ENCODE results near the gene ELAVL2.

Gene ELAVL2

GRCh38 chr9:23659346-23660006, 166.6 kb downstream of the ELAVL2 start:
- Histone ChIP-seq H3K27me3 (ENCODE audit: control insufficient read depth, insufficient read depth, low read length) (no peaks in the 10 kb centered on the region), H3K9ac (ENCODE audit: low read length) (no peak overlapping the region), H3K9me3 (ENCODE audit: control insufficient read depth, insufficient read depth, low read depth, low read length) (no peaks in the 10 kb centered on the region), H3K4me3 (ENCODE audit: low read depth, low read length) (no peak overlapping the region), H3K27ac (ENCODE audit: low read depth, low read length) (no peak overlapping the region; the same call in 1 of the 2 replicates), H3K4me1 (ENCODE audit: control insufficient read depth, insufficient read depth, low read length) (peaks cover 16% of the 10 kb centered on the region), H3K36me3 (ENCODE audit: control insufficient read depth, insufficient read depth, low read length) (peaks cover 24% of the 10 kb centered on the region; the same call in 1 of the 2 replicates)

- Histone ChIP-seq H3K27me3 (ENCODE audit: control insufficient read depth, insufficient read depth, low read length) (no peaks in the 10 kb centered on the region), H3K9me3 (ENCODE audit: control insufficient read depth, insufficient read depth, low read depth, low read length) (no peaks in the 10 kb centered on the region), H3K9ac (ENCODE audit: low read length) (no peak overlapping the region), H3K27ac (ENCODE audit: low read depth, low read length) (no peak overlapping the region), H3K4me1 (ENCODE audit: control insufficient read depth, insufficient read depth, low read length) (peaks cover 16% of the 10 kb centered on the region), H3K36me3 (ENCODE audit: control insufficient read depth, insufficient read depth, low read length) (peaks cover 24% of the 10 kb centered on the region; the same call in 1 of the 2 replicates), H3K4me3 (ENCODE audit: low read depth, low read length) (no peak overlapping the region)
Observed at GRCh38 chr9:23658376-23659258, 167.4 kb downstream of the ELAVL2 start.

DNA sequence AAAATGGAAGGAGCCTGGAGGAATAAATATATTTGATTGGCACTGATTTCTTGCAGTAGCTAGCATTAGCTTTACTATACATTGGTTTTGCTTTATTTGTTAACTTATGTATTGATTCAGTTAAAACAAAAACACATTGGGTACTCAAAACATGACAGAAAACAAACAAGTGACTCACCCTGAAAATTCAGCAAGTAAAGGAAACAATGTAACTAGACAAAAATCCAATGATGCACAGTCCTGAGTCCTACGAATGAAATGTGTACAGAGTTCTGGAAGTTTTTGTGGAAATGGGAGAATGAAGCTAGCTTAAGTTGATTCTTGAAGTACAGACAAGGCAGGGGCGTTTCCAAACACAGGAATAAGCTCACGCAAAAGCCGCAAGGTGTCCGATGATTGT, 175.0 kb downstream of the ELAVL2 start:
- Histone ChIP-seq H3K36me3 (ENCODE audit: control insufficient read depth, insufficient read depth, low read length) (peaks cover 25% of the 10 kb centered on the region; the same call in 1 of the 2 replicates), H3K27ac (ENCODE audit: low read depth, low read length) (no peak overlapping the region), H3K4me1 (ENCODE audit: control insufficient read depth, insufficient read depth, low read length) (no peaks in the 10 kb centered on the region), H3K27me3 (ENCODE audit: control insufficient read depth, insufficient read depth, low read length) (no peaks in the 10 kb centered on the region), H3K4me3 (ENCODE audit: low read depth, low read length) (no peak overlapping the region), H3K9ac (ENCODE audit: low read length) (no peak overlapping the region), H3K9me3 (ENCODE audit: control insufficient read depth, insufficient read depth, low read depth, low read length) (no peaks in the 10 kb centered on the region)

GRCh38 chr9:23648651-23649050, 177.4 kb downstream of the ELAVL2 start:
- Histone ChIP-seq H3K4me3 (ENCODE audit: low read depth, low read length) (no peak overlapping the region), H3K9me3 (ENCODE audit: control insufficient read depth, insufficient read depth, low read depth, low read length) (no peaks in the 10 kb centered on the region), H3K4me1 (ENCODE audit: control insufficient read depth, insufficient read depth, low read length) (no peaks in the 10 kb centered on the region), H3K27ac (ENCODE audit: low read depth, low read length) (no peak overlapping the region), H3K36me3 (ENCODE audit: control insufficient read depth, insufficient read depth, low read length) (peaks cover 23% of the 10 kb centered on the region; the same call in 1 of the 2 replicates), H3K9ac (ENCODE audit: low read length) (no peak overlapping the region), H3K27me3 (ENCODE audit: control insufficient read depth, insufficient read depth, low read length) (no peaks in the 10 kb centered on the region)

DNA sequence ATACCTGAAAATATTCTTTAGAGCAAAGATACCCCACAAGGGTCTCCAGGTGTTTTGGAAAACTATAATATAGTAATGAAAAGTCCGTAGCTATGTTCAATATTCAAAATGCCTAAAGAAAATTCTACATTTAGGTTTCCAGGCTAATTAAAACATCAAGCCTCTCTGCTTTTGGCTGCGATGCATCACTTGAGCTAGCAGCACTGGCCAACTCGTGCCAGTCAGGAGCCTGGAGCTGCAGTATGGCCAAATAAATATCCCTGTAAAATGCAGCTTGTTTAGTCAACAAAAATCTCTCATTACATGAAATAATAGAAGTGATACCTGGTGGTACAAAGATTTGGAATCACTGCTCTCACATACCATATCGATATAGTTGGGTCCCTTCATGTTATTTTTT, 181.1 kb downstream of the ELAVL2 start:
- H3K9me3 ChIP-seq (ENCODE audit: control insufficient read depth, insufficient read depth, low read depth, low read length) = no peaks in the 10 kb centered on the region
- H3K9ac ChIP-seq (ENCODE audit: low read length) = no peak overlapping the region
- no peak overlapping the region for H3K4me3 ChIP-seq (ENCODE audit: low read depth, low read length)
- H3K27ac ChIP-seq (ENCODE audit: low read depth, low read length) = no peak overlapping the region
- H3K4me1 ChIP-seq (ENCODE audit: control insufficient read depth, insufficient read depth, low read length) = no peaks in the 10 kb centered on the region
- H3K36me3 ChIP-seq (ENCODE audit: control insufficient read depth, insufficient read depth, low read length) = peaks cover 12% of the 10 kb centered on the region; the same call in 1 of the 2 replicates
- H3K27me3 ChIP-seq (ENCODE audit: control insufficient read depth, insufficient read depth, low read length) = no peaks in the 10 kb centered on the region

- Histone ChIP-seq H3K36me3 (ENCODE audit: control insufficient read depth, insufficient read depth, low read length) (peaks cover 12% of the 10 kb centered on the region; the same call in 1 of the 2 replicates), H3K9ac (ENCODE audit: low read length) (no peak overlapping the region), H3K27ac (ENCODE audit: low read depth, low read length) (no peak overlapping the region), H3K4me3 (ENCODE audit: low read depth, low read length) (no peak overlapping the region), H3K9me3 (ENCODE audit: control insufficient read depth, insufficient read depth, low read depth, low read length) (no peaks in the 10 kb centered on the region), H3K27me3 (ENCODE audit: control insufficient read depth, insufficient read depth, low read length) (no peaks in the 10 kb centered on the region), H3K4me1 (ENCODE audit: control insufficient read depth, insufficient read depth, low read length) (no peaks in the 10 kb centered on the region)
Observed at GRCh38 chr9:23644326-23644725, 181.7 kb downstream of the ELAVL2 start.

DNA sequence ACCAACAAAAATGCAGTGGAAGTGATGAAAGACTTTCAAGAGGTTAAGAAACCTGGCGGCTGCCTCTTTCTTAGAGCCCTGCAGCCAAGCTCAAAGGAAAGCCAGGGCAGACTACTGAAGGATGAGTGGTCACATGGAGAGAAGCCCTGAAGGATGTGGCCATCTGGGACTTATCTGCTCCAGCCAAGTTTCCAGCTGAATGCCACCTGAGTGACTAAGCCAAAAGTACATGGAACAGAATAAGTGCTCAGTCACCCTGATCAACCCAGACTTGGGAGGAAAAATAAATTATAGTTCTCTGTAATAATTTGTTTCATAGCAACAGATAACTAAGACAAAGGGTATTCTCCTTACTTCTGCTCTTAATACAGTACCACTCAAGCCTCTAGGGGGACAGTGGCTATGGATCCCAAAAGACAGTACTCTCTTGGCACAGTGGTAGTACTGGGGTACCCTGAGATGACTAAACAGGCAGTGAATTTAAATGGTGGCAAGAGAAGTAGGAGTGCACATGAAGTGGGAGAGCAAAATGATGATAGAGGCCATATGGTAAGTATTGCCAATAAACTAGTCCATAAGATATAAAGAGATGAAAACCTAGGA, 182.3 kb downstream of the ELAVL2 start:
- H3K9me3 ChIP-seq (ENCODE audit: control insufficient read depth, insufficient read depth, low read depth, low read length) = no peaks in the 10 kb centered on the region
- no peak overlapping the region for H3K4me3 ChIP-seq (ENCODE audit: low read depth, low read length)
- no peak overlapping the region for H3K9ac ChIP-seq (ENCODE audit: low read length)
- no peak overlapping the region for H3K27ac ChIP-seq (ENCODE audit: low read depth, low read length)
- H3K36me3 ChIP-seq (ENCODE audit: control insufficient read depth, insufficient read depth, low read length) = peaks cover 7% of the 10 kb centered on the region; the same call in 1 of the 2 replicates
- H3K27me3 ChIP-seq (ENCODE audit: control insufficient read depth, insufficient read depth, low read length) = no peaks in the 10 kb centered on the region
- H3K4me1 ChIP-seq (ENCODE audit: control insufficient read depth, insufficient read depth, low read length) = no peaks in the 10 kb centered on the region

Data from HUES6 (cell line).